ENCODE results near the gene ARL6IP6.
"Not testable (repeated sequence)": the region's sequence is repeated elsewhere in the genome, so short reads cannot be mapped to it uniquely, and the experiment has no call there.

The ARL6IP6 gene

GRCh38 chr2:152723918-152724317 lies 5.5 kb downstream of the ARL6IP6 start:
- DNase-seq = no peak

- no peak for DNase-seq
Measured at GRCh38 chr2:152729844-152730243, 11.4 kb downstream of the ARL6IP6 start.

DNA sequence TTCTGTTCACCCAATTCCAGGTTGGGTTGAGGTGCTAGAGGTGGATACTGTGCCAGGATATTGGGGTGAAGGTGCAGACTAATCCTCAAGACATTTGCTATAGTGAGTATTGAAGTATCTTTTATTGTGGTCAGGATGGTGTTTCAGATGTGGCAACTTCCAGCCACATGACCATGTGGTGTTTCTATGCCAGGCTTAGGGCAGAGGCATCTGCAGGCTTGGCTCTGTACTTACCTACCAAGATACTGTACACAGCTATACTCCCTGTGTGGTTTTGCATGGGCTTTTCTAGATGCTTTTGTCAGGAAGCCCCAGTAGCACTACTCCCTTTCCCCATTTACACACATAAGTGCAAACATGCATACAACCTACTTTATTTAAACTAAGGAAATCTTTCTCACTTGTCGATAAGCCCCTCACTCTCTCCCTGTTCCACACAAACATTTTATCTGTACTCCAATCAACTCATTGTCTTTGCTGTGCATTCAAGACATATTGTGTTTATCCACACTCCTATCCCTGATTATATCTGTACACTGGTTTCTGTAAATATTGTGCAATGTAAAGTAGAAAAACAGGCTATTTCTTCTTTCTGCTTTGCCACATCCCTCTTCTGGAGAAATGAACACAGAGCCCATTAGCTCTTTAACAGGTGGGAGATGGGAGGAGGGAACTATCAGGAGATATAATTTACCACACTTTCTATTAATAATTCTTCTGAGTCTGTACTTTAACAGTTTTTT lies 12.3 kb downstream of the ARL6IP6 start:
- DNase-seq = no peak

DNA sequence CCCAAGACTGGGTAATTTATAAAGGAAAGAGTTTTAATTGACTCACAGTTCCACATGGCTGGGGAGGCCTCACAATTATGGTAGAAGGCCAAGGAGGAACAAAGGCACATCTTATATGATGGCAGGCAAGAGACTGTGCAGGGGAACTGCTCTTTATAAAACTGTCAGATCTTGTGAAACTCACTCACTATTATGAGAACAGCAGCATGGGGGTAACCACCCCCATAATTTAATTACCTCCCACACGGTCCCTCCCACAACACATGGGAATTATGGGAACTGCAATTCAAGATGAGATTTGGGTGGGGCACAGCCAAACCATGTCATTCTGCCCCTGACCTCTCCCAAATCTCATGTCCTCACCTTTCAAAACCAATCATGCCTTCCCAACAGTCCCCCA lies 19.1 kb downstream of the ARL6IP6 start:
- DNase-seq = not testable (repeated sequence)

DNA sequence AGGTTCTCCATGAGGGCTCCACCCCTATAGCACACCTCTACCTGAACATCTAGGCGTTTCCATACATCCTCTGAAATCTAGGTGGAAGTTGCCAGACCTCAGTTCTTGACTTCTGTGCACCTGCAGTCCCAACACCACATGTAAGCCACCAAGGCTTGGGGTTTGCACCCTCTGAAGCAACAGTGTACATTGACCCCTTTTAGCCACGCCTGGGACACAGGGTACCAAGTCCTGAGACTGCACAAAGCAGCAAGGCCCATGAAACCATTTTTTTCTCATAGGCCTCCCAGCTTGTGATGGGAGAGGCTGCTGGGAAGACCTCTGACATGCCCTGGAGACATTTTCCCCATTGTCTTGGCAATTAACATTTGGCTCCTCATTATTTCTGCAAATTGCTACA lies 20.0 kb downstream of the ARL6IP6 start:
- DNase-seq = no peak

GRCh38 chr2:152739705-152740104 lies 21.3 kb downstream of the ARL6IP6 start:
- DNase-seq = not testable (repeated sequence)

DNA sequence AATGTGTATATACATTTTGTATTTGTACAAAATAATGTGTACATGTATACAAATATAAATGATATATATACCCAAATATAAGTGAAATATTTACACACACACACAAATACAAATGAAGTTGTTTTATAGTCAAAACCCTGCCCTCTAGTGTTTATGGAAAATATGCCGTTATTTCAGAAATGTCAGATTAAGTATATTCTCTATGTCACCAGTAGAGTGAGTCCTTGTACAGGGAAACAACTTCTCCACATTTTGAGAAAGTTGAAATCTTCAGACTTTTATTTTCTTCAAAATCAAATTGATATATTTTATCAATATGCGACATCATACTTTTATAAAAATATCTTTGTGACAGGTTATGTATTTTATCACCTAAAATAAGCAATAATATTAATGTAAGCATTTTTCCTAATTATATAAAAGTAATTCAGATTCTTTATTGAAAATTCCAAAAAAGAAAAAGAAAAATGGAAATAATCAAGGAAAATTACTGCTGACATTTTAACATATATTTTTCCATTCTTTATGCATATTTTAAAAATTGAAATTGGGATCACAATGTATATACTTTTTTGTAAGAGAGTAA lies 22.4 kb downstream of the ARL6IP6 start:
- peak; percentile 81 for DNase-seq

DNA sequence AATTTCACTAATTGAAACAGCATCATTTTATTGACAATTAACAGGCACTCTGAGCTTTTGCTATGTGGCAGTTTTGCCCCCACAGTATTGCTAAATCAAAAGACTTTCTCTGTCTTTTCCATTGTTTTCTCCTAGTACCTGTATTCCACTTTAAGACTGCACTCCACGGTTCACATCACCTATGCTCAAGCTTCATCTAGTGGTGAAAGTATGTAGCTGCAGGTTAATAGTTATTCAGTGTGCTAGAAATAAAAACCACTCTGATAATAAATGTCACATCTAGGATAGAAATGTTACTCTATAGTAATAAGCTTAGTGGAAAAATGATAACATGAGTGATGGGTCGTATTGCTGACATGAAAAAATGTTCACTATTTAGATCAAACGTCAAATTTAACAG lies 24.6 kb downstream of the ARL6IP6 start:
- DNase-seq = peak; percentile 48

DNA sequence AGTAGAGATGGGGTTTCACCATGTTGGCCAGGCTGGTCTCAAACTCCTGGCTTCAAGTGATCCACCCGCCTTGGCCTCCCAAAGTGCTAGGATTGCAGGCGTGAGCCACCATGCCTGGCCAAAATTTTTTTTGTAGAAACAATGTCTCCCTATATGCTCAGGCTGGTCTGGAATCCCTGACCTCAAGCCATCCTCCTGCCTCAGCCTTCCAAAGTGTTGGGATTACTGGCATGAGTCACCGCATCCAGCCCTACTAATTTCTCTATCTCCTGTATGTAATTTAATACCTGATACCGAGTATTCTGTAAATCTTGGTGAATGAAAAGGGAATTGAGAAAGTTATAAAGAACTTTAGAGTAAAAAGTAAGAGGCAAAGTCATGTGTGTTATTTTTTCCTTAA lies 29.3 kb downstream of the ARL6IP6 start:
- not testable (repeated sequence) for DNase-seq

GRCh38 chr2:152755029-152755428 lies 36.6 kb downstream of the ARL6IP6 start:
- DNase-seq = peak; percentile 8

DNA sequence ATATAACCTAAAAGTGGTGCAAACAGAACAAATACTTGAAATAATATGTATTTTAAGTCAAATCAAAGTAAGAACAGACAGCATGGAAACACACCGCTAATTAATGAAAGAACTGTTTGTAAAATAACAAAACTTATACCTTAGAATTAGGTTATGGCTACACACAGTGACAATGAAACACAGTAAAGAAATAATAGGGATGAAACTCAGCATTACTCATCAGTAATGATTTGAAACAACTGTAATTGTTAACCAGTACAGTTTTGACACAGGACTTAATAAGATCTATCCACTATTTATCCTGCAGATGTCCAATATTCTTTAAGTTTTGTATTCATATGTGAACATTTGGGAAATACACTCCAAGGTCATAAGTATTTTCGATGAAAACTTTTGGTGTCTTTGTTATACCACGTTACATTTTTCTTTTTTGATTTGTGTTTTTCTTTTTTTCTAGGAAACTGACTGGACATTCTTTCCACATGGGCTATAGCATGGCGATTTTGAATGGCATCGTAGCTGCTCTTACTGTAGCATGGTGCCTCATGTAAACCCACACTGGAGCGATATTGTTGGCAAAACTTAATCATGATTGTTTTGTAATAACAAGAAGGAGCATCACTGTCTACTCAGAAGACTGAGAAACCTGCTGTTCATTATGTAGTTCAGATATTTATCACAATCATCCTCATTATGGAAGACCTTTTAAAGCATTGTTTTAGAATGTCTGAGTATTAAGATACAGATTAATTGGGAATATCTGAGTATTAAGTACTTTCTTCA lies 41.1 kb downstream of the ARL6IP6 start:
- no peak for DNase-seq

GRCh38 chr2:152761214-152761613 lies 42.8 kb downstream of the ARL6IP6 start:
- DNase-seq = no peak

DNA sequence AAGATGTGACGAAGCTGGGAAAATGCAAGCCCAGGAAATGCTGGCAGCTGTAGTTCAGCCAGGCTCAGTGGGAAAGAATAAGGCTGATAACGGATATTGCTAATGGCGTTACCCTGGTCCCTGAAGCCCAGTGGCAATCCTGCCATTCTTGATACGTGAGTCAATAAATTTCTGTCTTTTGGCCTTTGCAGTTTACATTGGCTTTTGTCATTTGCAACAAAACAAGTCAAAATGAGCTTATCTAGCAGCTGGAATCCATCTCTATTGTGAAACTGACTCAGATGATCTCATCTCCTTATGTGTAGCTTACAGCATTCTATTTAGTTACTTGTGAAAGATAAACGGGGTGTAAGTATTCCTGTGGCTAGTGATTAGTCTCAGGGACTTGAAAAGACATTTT lies 43.8 kb downstream of the ARL6IP6 start:
- no peak for DNase-seq

DNA sequence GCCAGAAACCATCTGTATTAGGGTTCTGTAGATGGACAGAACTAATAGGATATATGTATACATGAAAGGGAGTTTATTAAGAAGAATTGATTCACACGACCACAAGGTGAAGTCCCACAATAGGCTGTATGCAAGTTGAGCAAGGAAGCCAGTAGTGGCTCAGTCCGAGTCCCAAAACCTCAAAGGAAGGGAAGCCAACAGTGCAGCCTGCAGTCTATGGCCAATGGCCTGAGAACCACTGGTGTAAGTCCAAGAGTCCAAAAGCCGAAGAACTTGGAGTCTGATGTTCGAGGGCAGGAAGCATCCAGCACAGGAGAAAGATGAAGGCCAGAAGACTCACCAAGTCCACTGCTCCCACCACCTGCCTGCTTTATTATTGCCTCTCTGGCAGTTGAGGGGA lies 44.8 kb downstream of the ARL6IP6 start:
- not testable (repeated sequence) for DNase-seq

DNA sequence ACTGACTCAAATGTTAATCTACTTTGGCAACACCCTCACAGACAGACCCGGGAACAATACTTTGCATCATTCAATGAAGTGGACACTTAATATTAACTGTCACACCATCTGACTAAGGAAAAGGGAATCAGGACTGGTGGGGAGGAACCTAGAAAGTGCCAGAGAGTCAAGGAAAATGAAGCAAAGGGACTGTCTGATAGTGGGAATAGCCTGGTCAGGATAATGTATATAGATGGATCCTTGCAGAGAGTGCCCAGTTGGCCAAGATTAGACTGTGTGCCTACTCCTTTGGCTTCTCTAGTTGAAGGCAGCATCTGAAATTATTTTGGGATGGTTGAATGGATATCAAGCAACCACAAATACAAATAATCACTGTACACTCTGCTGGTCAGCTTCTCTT lies 45.2 kb downstream of the ARL6IP6 start:
- no peak for DNase-seq

- DNase-seq = no peak
Measured at GRCh38 chr2:152766928-152767327, 48.5 kb downstream of the ARL6IP6 start.

DNA sequence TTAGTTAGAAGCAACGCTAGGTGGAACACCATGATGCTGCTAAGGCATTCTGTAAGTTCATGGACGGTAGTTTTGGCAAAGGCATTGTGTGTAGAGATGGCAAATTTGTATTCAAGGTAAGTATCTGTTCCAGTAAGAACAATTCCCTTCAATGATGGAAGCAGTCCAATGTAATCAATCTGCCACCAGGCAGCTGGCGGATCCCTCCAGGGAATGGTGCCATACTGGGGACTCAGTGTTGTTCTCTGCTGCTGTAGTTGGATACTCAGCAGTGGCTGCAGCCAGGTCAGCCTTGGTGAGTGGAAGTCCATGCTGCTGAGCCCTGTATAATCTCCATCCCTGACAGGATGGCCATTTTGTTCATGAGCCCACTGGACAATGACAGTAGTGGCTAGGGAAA lies 62.8 kb downstream of the ARL6IP6 start:
- DNase-seq = peak; percentile 77

DNA sequence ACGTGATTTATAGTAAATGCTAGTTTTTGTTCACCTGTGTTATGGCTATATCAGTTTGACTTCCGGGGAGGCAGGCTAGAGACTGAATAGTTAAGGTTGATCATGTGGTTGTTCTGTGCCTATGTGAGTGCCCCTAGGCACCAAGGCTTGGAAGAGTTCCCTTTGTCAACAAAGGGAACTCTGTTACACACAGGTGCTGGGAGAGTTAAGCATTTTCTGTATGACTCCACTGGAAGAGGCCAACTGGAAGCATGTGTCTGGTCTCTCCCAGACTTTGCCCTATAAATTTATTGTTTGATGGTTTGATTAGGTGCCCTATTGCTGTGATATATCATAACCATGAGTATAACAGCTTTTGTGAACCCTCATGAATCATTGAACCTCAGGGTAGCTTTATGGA lies 63.8 kb downstream of the ARL6IP6 start:
- no peak for DNase-seq

DNA sequence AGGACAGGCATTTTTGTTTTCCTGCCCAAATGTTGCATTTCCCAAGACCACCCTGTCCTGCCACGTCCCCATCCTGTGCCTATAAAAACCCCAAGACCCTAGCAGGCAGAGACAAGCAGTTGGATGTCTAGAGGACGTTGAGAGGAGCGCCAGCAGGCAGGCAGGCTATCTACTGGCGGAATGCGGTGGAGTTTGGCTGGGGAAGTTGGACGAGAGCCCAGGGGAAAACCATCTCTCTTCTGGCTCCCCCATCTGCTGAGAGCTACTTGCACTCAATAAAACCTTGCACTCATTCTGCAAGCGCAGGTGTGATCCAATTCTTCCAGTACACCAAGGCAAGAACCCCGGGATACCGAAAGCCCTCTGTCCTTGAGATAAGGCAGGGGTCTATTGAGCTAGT lies 72.5 kb downstream of the ARL6IP6 start:
- DNase-seq = peak; percentile 49

- no peak for DNase-seq
Measured at GRCh38 chr2:152791979-152792378, 73.6 kb downstream of the ARL6IP6 start.

GRCh38 chr2:152792974-152793373 lies 74.6 kb downstream of the ARL6IP6 start:
- no peak for DNase-seq

- no peak for DNase-seq
Measured at GRCh38 chr2:152796941-152797340, 78.5 kb downstream of the ARL6IP6 start.

GRCh38 chr2:152804687-152805408 lies 86.4 kb downstream of the ARL6IP6 start:
- no peak for DNase-seq
